ENCODE measurements around the gene ZNF747. TPM values are rescaled to one million over a fixed set of nuclear protein-coding genes. Genes with fewer than 3 reads are reported as not detected.

ZNF747 gene
- total and polyA plus RNA-seq, 10 of the 15 experiments (the other 5 are each of a cell fraction or from before 2014, with no cell fraction given) = 1.0 to 13.0 (median 7.2) TPM

- TF ChIP-seq ATF7 (IDR thresholded peaks at IDR 0.05; ENCODE audit: low read depth) (no peak), IKZF1 (conservative IDR thresholded peaks at IDR 0.05) (no peak; the same call in none of the 2 replicates), KDM1A (IDR thresholded peaks at IDR 0.05; ENCODE audit: borderline replicate concordance) (no peak), CEBPB (IDR thresholded peaks at IDR 0.05; ENCODE audit: borderline replicate concordance in 1 of 2, low read depth in 2 of 2, low read length in 2 of 2) (no peak), ELK1 (IDR thresholded peaks at IDR 0.05; ENCODE audit: low read depth, low read length) (no peak), GATAD2B (conservative IDR thresholded peaks at IDR 0.05; ENCODE audit: low read depth) (0 out of 2 replicates have a peak, but pooled peaks have one; percentile 49), STAT1 (conservative IDR thresholded peaks at IDR 0.05) (no peak), ZNF592 (IDR thresholded peaks at IDR 0.05) (no peak), NFXL1 (IDR thresholded peaks at IDR 0.05; ENCODE audit: borderline replicate concordance) (no peak), TCF3 (IDR thresholded peaks at IDR 0.05; ENCODE audit: borderline replicate concordance, insufficient read depth, low read depth, low read length) (no peak), TAF1 (IDR thresholded peaks at IDR 0.05; ENCODE audit: borderline replicate concordance, low read depth, low read length) (no peak), CUX1 (IDR thresholded peaks at IDR 0.05; ENCODE audit: insufficient replicate concordance, low read depth, low read length) (no peak), TCF12 (IDR thresholded peaks at IDR 0.05; ENCODE audit: low read depth, low read length) (no peak), CTCF (IDR thresholded peaks at IDR 0.05 in 2 of 3, conservative IDR thresholded peaks at IDR 0.05 in 1 of 3; ENCODE audit: control insufficient read depth in 2 of 3, extremely low read depth in 1 of 3, insufficient read depth in 1 of 3, low read depth in 3 of 3, low read length in 3 of 3) (no peak), KLF5 (IDR thresholded peaks at IDR 0.05; ENCODE audit: partially characterized antibody) (no peak)
Observed at GRCh38 chr16:30526137-30526822, 8.4 kb downstream of the ZNF747 start, which contains the start of gene ZNF768 (continued).
